ENCODE data around the gene KRT78. TPM values are rescaled to one million over a fixed set of nuclear protein-coding genes. Genes with fewer than 3 reads are reported as not detected.

Gene KRT78
- polyA plus RNA-seq, 2 donors: 633 to 1,998 TPM

DNA sequence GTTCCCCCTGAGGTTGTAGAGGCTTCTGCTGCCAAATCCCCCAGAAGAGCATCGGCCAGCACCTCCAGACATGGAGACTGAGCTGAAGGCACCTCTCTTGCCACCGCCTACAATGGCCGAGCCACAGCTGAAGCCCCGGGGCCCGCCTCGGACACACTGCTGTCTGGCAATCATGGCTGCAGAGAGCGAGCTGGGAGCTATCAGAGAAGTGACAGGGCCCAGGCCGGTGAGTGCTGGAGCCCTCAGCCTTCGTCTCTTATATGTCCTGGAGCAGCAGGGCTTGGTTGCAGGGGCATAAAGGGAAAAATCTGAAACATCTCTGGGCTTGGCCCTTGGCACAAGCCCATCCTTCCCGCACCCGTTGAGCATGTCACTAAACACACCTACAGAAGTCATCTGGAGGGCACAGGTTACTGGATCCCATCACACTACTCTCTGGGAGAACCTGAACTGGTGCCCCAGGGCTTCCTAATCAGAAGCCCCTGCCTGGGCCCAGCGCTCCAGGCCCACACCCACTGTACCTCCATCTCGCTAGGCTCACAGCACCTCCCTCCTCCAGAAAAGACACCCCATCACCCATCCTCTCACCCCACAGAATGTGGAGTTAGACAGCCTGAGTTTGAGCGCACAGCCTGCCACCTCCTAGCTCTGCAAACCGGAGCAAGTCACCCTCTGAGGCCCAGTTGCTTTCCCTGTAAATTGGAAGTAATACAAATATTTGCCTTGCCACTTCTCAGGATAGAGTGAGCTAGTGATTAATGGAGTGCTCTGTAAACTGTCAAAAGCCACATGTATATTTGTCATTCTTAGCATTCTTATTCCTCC is 34.7 kb downstream of the KRT78 start, which contains the start of gene KRT4:
TSS of gene KRT4 (minus strand) at position 232 of the 825 bp plus-strand sequence. CDS start at position 174, 58 bp downstream.
- H3K36me3 ChIP-seq (ENCODE audit: control insufficient read depth in 2 of 2, insufficient read depth in 2 of 2, low read length in 1 of 2): peaks cover 0 to 3% of the 10 kb centered on the region in 2 donors
- H3K9me3 ChIP-seq (ENCODE audit: control insufficient read depth in 2 of 2, insufficient read depth in 1 of 2, low read depth in 1 of 2, low read length in 1 of 2): no peaks in the 10 kb centered on the region
- H3K27me3 ChIP-seq (ENCODE audit: control insufficient read depth in 1 of 2, insufficient read depth in 2 of 2, low read length in 2 of 2): no peaks in the 10 kb centered on the region
- H3K27ac ChIP-seq (ENCODE audit: low read depth in 2 of 2, low read length in 1 of 2): peak within 1 kb of the TSS; percentile 56 to 87
- WGBS, 2 donors: 62 to 68% methylated on average over 15 of the region's 15 CpGs
- peak within 1 kb of the TSS; percentile 50 to 55 for H3K4me3 ChIP-seq (ENCODE audit: low read depth in 1 of 2, low read length in 2 of 2)
- peaks cover 2 to 4% of the 10 kb centered on the region in 2 donors for H3K4me1 ChIP-seq (ENCODE audit: control insufficient read depth in 2 of 2, insufficient read depth in 2 of 2, low read length in 1 of 2)

DNA sequence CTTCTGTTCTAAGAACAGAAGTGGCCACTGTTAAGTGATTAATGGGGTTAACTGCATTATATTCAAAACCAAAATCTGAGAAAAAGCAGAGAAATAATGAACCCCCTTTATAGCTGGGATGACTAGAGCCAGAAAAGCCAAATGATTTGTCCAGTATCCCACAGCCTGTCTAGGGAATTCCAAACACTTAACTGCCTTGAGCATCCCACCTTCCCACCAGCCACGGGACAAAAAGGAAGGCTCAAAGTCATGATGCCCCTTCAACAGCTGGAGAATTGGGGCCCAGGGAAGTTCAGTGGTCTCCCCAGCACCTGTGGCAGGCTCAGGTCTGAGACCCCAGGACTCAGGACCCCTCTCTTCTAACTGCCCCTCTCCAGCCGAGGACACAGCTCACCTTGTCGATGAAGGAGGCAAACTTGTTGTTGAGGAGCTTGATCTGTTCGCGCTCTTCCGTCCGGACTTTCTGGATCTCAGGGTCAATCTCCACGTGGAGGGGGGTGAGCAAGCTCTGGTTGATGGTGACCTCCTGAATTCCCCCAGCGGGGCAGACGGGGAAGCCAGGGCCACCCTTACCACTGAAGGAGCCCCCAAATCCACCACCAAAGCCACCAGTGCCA is 35.5 kb downstream of the KRT78 start:
- Histone ChIP-seq H3K27ac (ENCODE audit: low read depth in 2 of 2, low read length in 1 of 2) (peak overlapping the region; percentile 28 to 87), H3K36me3 (ENCODE audit: control insufficient read depth in 2 of 2, insufficient read depth in 2 of 2, low read length in 1 of 2) (peaks cover 0 to 3% of the 10 kb centered on the region in 2 donors), H3K27me3 (ENCODE audit: control insufficient read depth in 1 of 2, insufficient read depth in 2 of 2, low read length in 2 of 2) (no peaks in the 10 kb centered on the region), H3K9me3 (ENCODE audit: control insufficient read depth in 2 of 2, insufficient read depth in 1 of 2, low read depth in 1 of 2, low read length in 1 of 2) (no peaks in the 10 kb centered on the region), H3K4me1 (ENCODE audit: control insufficient read depth in 2 of 2, insufficient read depth in 2 of 2, low read length in 1 of 2) (peaks cover 0 to 4% of the 10 kb centered on the region in 2 donors), H3K4me3 (ENCODE audit: low read depth in 1 of 2, low read length in 2 of 2) (peak overlapping the region; percentile 50 to 55)
- WGBS, 2 donors: 87 to 90% methylated on average over 10 of the region's 10 CpGs

- Histone ChIP-seq H3K9me3 (ENCODE audit: control insufficient read depth in 2 of 2, insufficient read depth in 1 of 2, low read depth in 1 of 2, low read length in 1 of 2) (no peaks in the 10 kb centered on the region), H3K27ac (ENCODE audit: low read depth in 2 of 2, low read length in 1 of 2) (peak overlapping the region; percentile 28 to 87), H3K36me3 (ENCODE audit: control insufficient read depth in 2 of 2, insufficient read depth in 2 of 2, low read length in 1 of 2) (peaks cover 0 to 5% of the 10 kb centered on the region in 2 donors), H3K4me3 (ENCODE audit: low read depth in 1 of 2, low read length in 2 of 2) (peak overlapping the region; percentile 42 to 55), H3K27me3 (ENCODE audit: control insufficient read depth in 1 of 2, insufficient read depth in 2 of 2, low read length in 2 of 2) (no peaks in the 10 kb centered on the region), H3K4me1 (ENCODE audit: control insufficient read depth in 2 of 2, insufficient read depth in 2 of 2, low read length in 1 of 2) (peaks cover 0 to 4% of the 10 kb centered on the region in 2 donors)
- 34 to 44% methylated on average over 3 of the region's 3 CpGs for WGBS, 2 donors
Observed at GRCh38 chr12:52812749-52813148, 36.0 kb downstream of the KRT78 start.

DNA sequence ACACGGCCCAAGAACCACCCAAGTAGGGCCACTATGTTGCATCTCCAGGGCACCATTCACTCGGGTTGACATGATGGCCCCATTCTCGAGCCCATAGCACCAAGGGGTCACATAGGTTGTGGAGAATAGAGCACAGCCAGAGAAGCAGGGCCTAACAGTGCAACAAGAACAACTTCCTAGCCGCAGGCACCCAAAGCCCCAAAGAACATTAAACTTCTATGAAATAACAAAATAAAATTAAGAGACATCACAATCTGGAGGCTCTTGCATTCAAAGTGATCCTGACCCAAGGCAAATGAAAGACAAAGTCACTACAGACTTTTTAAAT is 36.8 kb downstream of the KRT78 start:
- WGBS, 2 donors: 63 to 68% methylated on average over 4 of the region's 4 CpGs
- peaks cover 0 to 11% of the 10 kb centered on the region in 2 donors for H3K36me3 ChIP-seq (ENCODE audit: control insufficient read depth in 2 of 2, insufficient read depth in 2 of 2, low read length in 1 of 2)
- no peaks in the 10 kb centered on the region for H3K27me3 ChIP-seq (ENCODE audit: control insufficient read depth in 1 of 2, insufficient read depth in 2 of 2, low read length in 2 of 2)
- no peaks in the 10 kb centered on the region for H3K9me3 ChIP-seq (ENCODE audit: control insufficient read depth in 2 of 2, insufficient read depth in 1 of 2, low read depth in 1 of 2, low read length in 1 of 2)
- peaks cover 0 to 7% of the 10 kb centered on the region in 2 donors for H3K4me1 ChIP-seq (ENCODE audit: control insufficient read depth in 2 of 2, insufficient read depth in 2 of 2, low read length in 1 of 2)
- peak overlapping the region; percentile 36 to 55 for H3K4me3 ChIP-seq (ENCODE audit: low read depth in 1 of 2, low read length in 2 of 2)
- H3K27ac ChIP-seq (ENCODE audit: low read depth in 2 of 2, low read length in 1 of 2): peak overlapping the region; percentile 41 to 82

DNA sequence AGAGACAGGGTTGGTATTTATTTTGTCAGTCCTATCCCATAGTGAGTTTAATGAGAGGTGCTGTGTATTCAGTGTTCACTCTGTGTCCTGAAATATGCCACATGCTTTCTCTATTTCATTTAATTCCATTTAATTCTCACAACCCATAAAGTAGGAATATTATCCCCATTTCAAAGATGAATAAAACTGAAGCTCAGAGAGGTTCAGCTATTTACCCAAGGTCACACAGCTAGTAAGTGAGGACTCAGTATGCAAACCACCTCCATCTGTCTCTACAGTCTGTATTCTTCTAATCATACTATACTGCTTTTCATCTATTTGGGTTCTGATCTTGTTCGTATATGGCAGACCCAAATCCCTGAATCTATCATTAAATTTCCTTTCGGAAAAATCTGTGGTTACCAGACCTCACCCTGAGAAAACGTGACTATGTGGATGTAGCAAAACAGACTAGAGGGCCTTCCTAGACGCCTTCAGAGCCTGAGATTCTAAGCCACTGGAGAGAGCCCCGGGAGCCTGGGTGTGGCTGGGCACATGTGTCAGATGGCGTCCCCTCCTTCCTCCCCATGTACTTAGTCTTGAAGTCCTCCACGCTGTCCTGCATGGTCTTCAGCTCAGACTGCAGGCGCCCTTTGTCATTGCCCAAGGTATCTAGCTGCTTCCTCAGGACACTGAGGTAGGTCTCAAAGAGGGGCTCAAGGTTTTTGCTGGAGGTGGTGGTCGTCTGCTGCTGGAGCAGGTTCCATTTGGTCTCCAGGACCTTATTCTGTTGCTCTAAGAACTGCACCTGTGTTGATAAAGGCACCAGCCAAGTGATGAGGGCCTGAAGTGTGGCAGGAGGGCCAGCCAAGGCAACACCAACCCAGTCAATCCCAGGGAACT is 37.4 kb downstream of the KRT78 start:
- no peaks in the 10 kb centered on the region for H3K9me3 ChIP-seq (ENCODE audit: control insufficient read depth in 2 of 2, insufficient read depth in 1 of 2, low read depth in 1 of 2, low read length in 1 of 2)
- peaks cover 0 to 7% of the 10 kb centered on the region in 2 donors for H3K4me1 ChIP-seq (ENCODE audit: control insufficient read depth in 2 of 2, insufficient read depth in 2 of 2, low read length in 1 of 2)
- H3K4me3 ChIP-seq (ENCODE audit: low read depth in 1 of 2, low read length in 2 of 2): peak overlapping the region; percentile 36 to 55
- H3K27me3 ChIP-seq (ENCODE audit: control insufficient read depth in 1 of 2, insufficient read depth in 2 of 2, low read length in 2 of 2): no peaks in the 10 kb centered on the region
- H3K27ac ChIP-seq (ENCODE audit: low read depth in 2 of 2, low read length in 1 of 2): peak overlapping the region; percentile 41 to 82
- WGBS, 2 donors: 83 to 84% methylated on average over 9 of the region's 9 CpGs
- H3K36me3 ChIP-seq (ENCODE audit: control insufficient read depth in 2 of 2, insufficient read depth in 2 of 2, low read length in 1 of 2): peaks cover 0 to 11% of the 10 kb centered on the region in 2 donors

- 67 to 73% methylated on average over 5 of the region's 5 CpGs for WGBS, 2 donors
- H3K27ac ChIP-seq (ENCODE audit: low read depth in 2 of 2, low read length in 1 of 2): peak overlapping the region; percentile 15 to 18
- H3K4me3 ChIP-seq (ENCODE audit: low read depth in 1 of 2, low read length in 2 of 2): no peak overlapping the region
Observed at GRCh38 chr12:52810554-52810953, 38.2 kb downstream of the KRT78 start.

GRCh38 chr12:52809166-52809565 is 39.6 kb downstream of the KRT78 start:
- H3K27me3 ChIP-seq (ENCODE audit: control insufficient read depth in 1 of 2, insufficient read depth in 2 of 2, low read length in 2 of 2): no peaks in the 10 kb centered on the region
- peaks cover 0 to 6% of the 10 kb centered on the region in 2 donors for H3K4me1 ChIP-seq (ENCODE audit: control insufficient read depth in 2 of 2, insufficient read depth in 2 of 2, low read length in 1 of 2)
- H3K4me3 ChIP-seq (ENCODE audit: low read depth in 1 of 2, low read length in 2 of 2): no peak overlapping the region
- 83 to 84% methylated on average over 7 of the region's 7 CpGs for WGBS, 2 donors
- H3K27ac ChIP-seq (ENCODE audit: low read depth in 2 of 2, low read length in 1 of 2): no peak overlapping the region
- peaks cover 0 to 11% of the 10 kb centered on the region in 2 donors for H3K36me3 ChIP-seq (ENCODE audit: control insufficient read depth in 2 of 2, insufficient read depth in 2 of 2, low read length in 1 of 2)
- H3K9me3 ChIP-seq (ENCODE audit: control insufficient read depth in 2 of 2, insufficient read depth in 1 of 2, low read depth in 1 of 2, low read length in 1 of 2): no peaks in the 10 kb centered on the region

More at GRCh38 chr12:52810554-52810953, 38.2 kb downstream of the KRT78 start:
- Histone ChIP-seq H3K9me3 (ENCODE audit: control insufficient read depth in 2 of 2, insufficient read depth in 1 of 2, low read depth in 1 of 2, low read length in 1 of 2) (no peaks in the 10 kb centered on the region), H3K27me3 (ENCODE audit: control insufficient read depth in 1 of 2, insufficient read depth in 2 of 2, low read length in 2 of 2) (no peaks in the 10 kb centered on the region), H3K36me3 (ENCODE audit: control insufficient read depth in 2 of 2, insufficient read depth in 2 of 2, low read length in 1 of 2) (peaks cover 0 to 11% of the 10 kb centered on the region in 2 donors), H3K4me1 (ENCODE audit: control insufficient read depth in 2 of 2, insufficient read depth in 2 of 2, low read length in 1 of 2) (peaks cover 0 to 5% of the 10 kb centered on the region in 2 donors)

DNA sequence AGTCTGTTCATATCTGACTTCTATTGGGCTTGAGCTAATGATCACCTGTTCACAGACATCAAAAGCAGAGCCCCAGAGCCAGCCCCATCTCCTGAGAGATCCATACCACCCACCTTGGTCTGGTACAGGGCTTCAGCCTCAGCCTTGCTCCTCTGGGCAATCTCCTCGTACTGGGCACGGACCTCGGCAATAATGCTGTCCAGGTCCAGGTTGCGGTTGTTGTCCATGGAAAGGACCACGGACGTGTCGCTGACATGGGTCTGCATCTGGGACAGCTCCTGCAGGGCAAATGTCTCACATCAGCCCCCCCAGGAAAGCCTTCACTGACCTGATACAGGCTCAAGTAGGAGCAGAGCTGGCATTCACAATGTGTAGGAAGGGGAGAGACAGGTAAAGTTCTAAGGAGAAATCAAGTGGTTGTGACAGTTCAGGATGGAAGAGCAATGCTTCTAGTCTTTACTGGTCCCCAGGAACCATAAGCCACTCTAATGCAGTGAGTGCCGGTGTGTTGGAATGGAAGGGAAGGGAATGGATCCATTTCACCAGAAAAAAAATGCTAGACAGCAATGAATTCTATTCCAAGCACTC is 40.1 kb downstream of the KRT78 start:
- Histone ChIP-seq H3K4me1 (ENCODE audit: control insufficient read depth in 2 of 2, insufficient read depth in 2 of 2, low read length in 1 of 2) (peaks cover 0 to 6% of the 10 kb centered on the region in 2 donors), H3K4me3 (ENCODE audit: low read depth in 1 of 2, low read length in 2 of 2) (no peak overlapping the region), H3K36me3 (ENCODE audit: control insufficient read depth in 2 of 2, insufficient read depth in 2 of 2, low read length in 1 of 2) (peaks cover 0 to 11% of the 10 kb centered on the region in 2 donors), H3K27ac (ENCODE audit: low read depth in 2 of 2, low read length in 1 of 2) (no peak overlapping the region), H3K27me3 (ENCODE audit: control insufficient read depth in 1 of 2, insufficient read depth in 2 of 2, low read length in 2 of 2) (no peaks in the 10 kb centered on the region), H3K9me3 (ENCODE audit: control insufficient read depth in 2 of 2, insufficient read depth in 1 of 2, low read depth in 1 of 2, low read length in 1 of 2) (no peaks in the 10 kb centered on the region)
- WGBS, 2 donors: 92% methylated on average over 8 of the region's 8 CpGs

Measured in esophagus (tissue), 2 donors.